Neural crest cell (in vitro differentiated cells): ENCODE results near the gene SMAD7. TPM values are rescaled to one million over a fixed set of nuclear protein-coding genes. Genes with fewer than 3 reads are reported as not detected.
A peak's percentile ranks its signal among the peaks of the same experiment; 100 is the strongest.

Experiments
- DNase-seq: peaks from one replicate; pipeline ENCODE4 v3.0.0; 2021; ENCODE audit warnings: low read depth, mixed read lengths, low spot score
- H3K27ac Mint-ChIP-seq: one replicate; pipeline ENCODE4 v1.8.0; 2021; ENCODE audit warnings: mild to moderate bottlenecking, mixed read lengths; ENCODE audit not compliant: unreplicated experiment
- H3K27me3 Mint-ChIP-seq: 2 replicates; pipeline ENCODE4 v1.8.0; 2021; ENCODE audit warnings: low read depth, mild to moderate bottlenecking, mixed read lengths
- H3K36me3 Mint-ChIP-seq: 2 replicates; pipeline ENCODE4 v1.8.0; 2021; ENCODE audit warnings: low read depth, mild to moderate bottlenecking, mixed read lengths
- H3K4me1 Mint-ChIP-seq: 2 replicates; pipeline ENCODE4 v1.8.0; 2021; ENCODE audit warnings: mixed read lengths
- H3K4me3 Mint-ChIP-seq: one replicate; pipeline ENCODE4 v1.8.0; 2021; ENCODE audit warnings: mild to moderate bottlenecking, mixed read lengths
- H3K9me3 Mint-ChIP-seq: 2 replicates; pipeline ENCODE4 v1.8.0; 2021; ENCODE audit warnings: mixed read lengths
- CTCF ChIP-seq: fragments of 200-600 bp; sonication (generic); conservative IDR thresholded peaks from 2 replicates; pipeline ENCODE4 v1.5.0; 2021; ENCODE audit warnings: antibody characterized with exemption, mild to moderate bottlenecking
- long read RNA-seq: library from polyadenylated mRNA; unstranded; transcript quantifications from one replicate; pipeline ENCODE4 v2.0.0, GENCODE V29; 2020
- total RNA-seq: library from RNA; stranded (reverse); gene quantifications from 2 replicates; pipeline ENCODE4 v1.2.1, GENCODE V29; 2021

SMAD7 gene
- 1.8 and 2.0 TPM in 2 replicates for total RNA-seq
- long read RNA-seq, result 0 reads

GRCh38 chr18:48950536-48951447 lies at the start of gene SMAD7:
SMAD7 (minus strand) TSS chr18:48950965; CDS start chr18:48950424, 541 bp downstream.
- DNase-seq, result no peak
- no peak for TF ChIP-seq CTCF
- Mint-ChIP-seq H3K27me3 (peaks cover 61% of the 10 kb centered on the region), H3K4me3 (peak within 1 kb of the TSS; percentile 96), H3K4me1 (peaks cover 46% of the 10 kb centered on the region), H3K27ac (no peak within 1 kb of the TSS), H3K9me3 (no peaks in the 10 kb centered on the region), H3K36me3 (no peaks in the 10 kb centered on the region)

- Mint-ChIP-seq H3K9me3 (no peaks in the 10 kb centered on the region), H3K27me3 (no peaks in the 10 kb centered on the region), H3K36me3 (no peaks in the 10 kb centered on the region), H3K4me3 (no peak overlapping the region), H3K27ac (no peak overlapping the region), H3K4me1 (peaks cover 18% of the 10 kb centered on the region)
- no peak for DNase-seq
- no peak for TF ChIP-seq CTCF
Measured at GRCh38 chr18:48999569-48999968, 48.8 kb upstream of the SMAD7 start.

GRCh38 chr18:48997985-48998831 lies 47.4 kb upstream of the SMAD7 start:
- no peaks in the 10 kb centered on the region for H3K9me3 Mint-ChIP-seq
- peaks cover 16% of the 10 kb centered on the region for H3K4me1 Mint-ChIP-seq
- peak overlapping the region; percentile 78 for H3K27ac Mint-ChIP-seq
- no peak for DNase-seq
- no peaks in the 10 kb centered on the region for H3K36me3 Mint-ChIP-seq
- H3K4me3 Mint-ChIP-seq, result no peak overlapping the region
- H3K27me3 Mint-ChIP-seq, result no peaks in the 10 kb centered on the region
- no peak for TF ChIP-seq CTCF

- no peak overlapping the region for H3K4me3 Mint-ChIP-seq
- peak overlapping the region; percentile 78 for H3K27ac Mint-ChIP-seq
- no peaks in the 10 kb centered on the region for H3K9me3 Mint-ChIP-seq
Measured at GRCh38 chr18:48997681-48997984, 46.9 kb upstream of the SMAD7 start.

More at GRCh38 chr18:48997681-48997984, 46.9 kb upstream of the SMAD7 start:
- no peaks in the 10 kb centered on the region for H3K27me3 Mint-ChIP-seq
- no peaks in the 10 kb centered on the region for H3K36me3 Mint-ChIP-seq
- no peak for DNase-seq
- no peak for TF ChIP-seq CTCF
- peaks cover 16% of the 10 kb centered on the region for H3K4me1 Mint-ChIP-seq
